ENCODE data around the gene FSIP1.

The FSIP1 gene

DNA sequence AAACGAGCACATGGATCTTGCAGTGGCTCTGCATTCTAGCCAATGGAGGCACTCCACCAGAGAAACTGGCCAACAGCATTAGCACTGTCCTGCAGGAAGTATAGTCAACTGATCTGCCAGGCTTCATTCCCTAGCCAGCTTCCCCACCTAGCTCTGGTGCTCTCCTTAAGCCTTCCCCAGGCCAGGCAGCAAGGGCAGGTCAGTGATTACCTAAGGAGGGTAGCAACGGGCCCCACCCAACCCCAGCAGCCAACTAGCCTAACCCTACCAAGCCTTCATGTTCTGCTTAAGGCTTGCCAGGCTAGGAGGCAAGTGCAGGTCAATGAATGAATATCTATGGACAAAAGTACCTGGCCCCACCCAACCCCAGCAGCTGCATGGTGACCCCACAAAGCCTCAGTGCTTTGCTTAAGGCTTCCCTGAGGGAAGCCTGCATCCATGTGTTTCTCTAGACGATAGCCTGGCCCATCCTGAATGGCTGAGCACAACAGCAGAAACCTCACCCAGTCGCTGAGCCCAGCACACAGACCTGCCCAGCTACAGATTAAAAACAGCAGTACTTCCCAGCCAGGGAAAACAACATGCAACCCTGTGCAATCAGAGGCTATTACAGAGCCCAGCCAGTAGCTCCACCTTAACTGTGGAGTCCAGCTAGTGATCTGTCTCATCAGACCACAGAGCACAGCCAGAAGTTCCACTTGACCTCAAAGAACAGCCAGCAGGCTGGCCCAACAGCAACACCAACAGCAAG is 173.3 kb downstream of the FSIP1 start:
- DNase-seq: no peak
- Histone ChIP-seq H3K27ac (no peak overlapping the region), H3K4me3 (ENCODE audit: low read depth, low read length) (no peak overlapping the region), H3K27me3 (ENCODE audit: insufficient read depth, low read depth, severe bottlenecking) (peaks cover 13% of the 10 kb centered on the region), H3K9me3 (ENCODE audit: severe bottlenecking) (peaks cover 4% of the 10 kb centered on the region), H3K36me3 (no peaks in the 10 kb centered on the region)
- TF ChIP-seq, protein P1, sequence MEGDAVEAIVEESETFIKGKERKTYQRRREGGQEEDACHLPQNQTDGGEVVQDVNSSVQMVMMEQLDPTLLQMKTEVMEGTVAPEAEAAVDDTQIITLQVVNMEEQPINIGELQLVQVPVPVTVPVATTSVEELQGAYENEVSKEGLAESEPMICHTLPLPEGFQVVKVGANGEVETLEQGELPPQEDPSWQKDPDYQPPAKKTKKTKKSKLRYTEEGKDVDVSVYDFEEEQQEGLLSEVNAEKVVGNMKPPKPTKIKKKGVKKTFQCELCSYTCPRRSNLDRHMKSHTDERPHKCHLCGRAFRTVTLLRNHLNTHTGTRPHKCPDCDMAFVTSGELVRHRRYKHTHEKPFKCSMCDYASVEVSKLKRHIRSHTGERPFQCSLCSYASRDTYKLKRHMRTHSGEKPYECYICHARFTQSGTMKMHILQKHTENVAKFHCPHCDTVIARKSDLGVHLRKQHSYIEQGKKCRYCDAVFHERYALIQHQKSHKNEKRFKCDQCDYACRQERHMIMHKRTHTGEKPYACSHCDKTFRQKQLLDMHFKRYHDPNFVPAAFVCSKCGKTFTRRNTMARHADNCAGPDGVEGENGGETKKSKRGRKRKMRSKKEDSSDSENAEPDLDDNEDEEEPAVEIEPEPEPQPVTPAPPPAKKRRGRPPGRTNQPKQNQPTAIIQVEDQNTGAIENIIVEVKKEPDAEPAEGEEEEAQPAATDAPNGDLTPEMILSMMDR (IDR thresholded peaks at IDR 0.05; ENCODE audit: low read depth, low read length): no peak

DNA sequence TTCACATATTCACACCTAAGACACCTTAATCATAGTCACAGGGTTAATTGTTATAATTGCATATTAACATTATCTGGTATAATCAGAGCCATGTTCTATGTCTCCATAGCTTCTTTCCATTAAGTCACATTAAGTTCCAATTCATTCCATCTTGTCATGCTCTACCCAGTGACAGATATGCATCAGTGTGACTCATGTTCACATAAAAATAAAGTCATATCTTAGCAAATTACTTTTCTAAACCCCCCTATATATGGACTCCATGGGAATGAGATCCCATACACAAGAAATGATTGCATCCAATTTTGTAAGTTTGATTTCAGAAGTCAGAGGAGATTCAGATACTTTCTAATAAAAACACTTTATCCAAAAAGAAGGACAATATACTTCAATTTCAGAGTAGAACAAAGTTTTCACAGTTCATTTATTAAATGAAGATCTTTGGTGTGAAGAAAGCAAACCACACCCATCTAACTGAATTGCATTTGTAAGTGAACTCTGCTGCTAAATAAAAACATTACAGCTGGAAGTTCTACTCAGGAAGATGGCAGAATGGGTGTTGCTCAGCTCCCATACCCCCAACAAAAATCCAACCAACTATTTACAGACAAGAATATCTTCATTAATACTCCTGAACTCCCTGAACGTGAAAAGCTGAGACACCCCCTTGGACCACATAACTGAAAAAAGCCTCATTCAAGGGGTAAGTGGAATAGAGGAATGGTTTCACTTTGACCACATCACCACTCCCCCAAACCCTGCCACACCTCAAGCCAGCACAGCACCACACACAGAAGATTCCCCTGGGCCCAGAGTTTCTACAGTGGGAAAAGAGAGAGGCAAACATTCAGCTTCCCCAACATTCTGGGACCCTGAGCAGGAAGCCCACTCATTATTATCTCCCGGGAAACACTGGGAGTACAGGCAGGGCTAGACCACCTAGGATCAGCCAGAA is 174.2 kb downstream of the FSIP1 start:
- H3K9me3 ChIP-seq (ENCODE audit: severe bottlenecking): peaks cover 4% of the 10 kb centered on the region
- H3K4me3 ChIP-seq (ENCODE audit: low read depth, low read length): no peak overlapping the region
- peaks cover 16% of the 10 kb centered on the region for H3K27me3 ChIP-seq (ENCODE audit: insufficient read depth, low read depth, severe bottlenecking)
- no peaks in the 10 kb centered on the region for H3K36me3 ChIP-seq
- no peak overlapping the region for H3K27ac ChIP-seq
- TF ChIP-seq, protein P1 (IDR thresholded peaks at IDR 0.05; ENCODE audit: low read depth, low read length): no peak
- no peak for DNase-seq

DNA sequence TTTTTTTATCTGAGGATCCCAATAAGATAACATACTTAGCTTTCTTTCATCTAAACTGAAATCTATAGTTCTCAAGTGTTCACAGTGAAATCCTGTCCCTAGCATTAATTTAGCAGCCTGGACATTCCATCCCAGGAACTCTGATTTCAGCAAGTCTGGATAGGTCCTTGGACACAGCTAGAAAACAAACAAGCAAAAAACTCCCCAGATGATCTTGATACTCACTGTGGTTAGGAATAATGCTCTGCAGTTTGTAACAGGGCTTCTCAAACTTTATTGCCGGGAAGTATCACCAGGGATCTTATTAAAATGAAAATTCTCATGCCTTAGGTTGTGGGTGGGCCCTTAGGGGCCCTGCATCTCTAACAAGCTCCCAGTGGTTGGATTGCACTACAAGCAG is 177.5 kb downstream of the FSIP1 start:
- Histone ChIP-seq H3K27ac (no peak overlapping the region), H3K36me3 (no peaks in the 10 kb centered on the region), H3K27me3 (ENCODE audit: insufficient read depth, low read depth, severe bottlenecking) (peaks cover 33% of the 10 kb centered on the region), H3K9me3 (ENCODE audit: severe bottlenecking) (no peaks in the 10 kb centered on the region), H3K4me3 (ENCODE audit: low read depth, low read length) (no peak overlapping the region)
- DNase-seq: no peak
- TF ChIP-seq, protein P1 (IDR thresholded peaks at IDR 0.05; ENCODE audit: low read depth, low read length): no peak

DNA sequence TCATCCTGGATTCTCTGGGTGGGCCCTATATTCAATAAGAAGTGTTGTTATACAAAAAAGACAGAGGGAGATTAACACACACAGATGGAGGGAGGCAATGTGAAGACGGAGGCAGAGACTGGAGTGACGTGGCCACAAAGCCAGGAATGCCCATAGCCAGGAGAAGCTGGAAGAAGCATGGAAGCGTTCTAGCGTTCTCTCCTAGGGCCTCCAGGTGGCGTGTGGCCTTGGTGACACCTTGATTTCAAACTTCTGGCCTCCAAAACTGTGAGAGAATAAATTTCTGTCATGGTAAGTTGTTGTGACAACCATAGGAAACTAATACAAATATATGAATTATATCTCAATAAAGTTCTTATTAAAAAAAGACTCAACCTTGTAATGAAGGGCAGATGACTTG is 180.5 kb downstream of the FSIP1 start:
- Histone ChIP-seq H3K9me3 (ENCODE audit: severe bottlenecking) (no peaks in the 10 kb centered on the region), H3K27me3 (ENCODE audit: insufficient read depth, low read depth, severe bottlenecking) (peaks cover 33% of the 10 kb centered on the region), H3K27ac (no peak overlapping the region), H3K36me3 (no peaks in the 10 kb centered on the region), H3K4me3 (ENCODE audit: low read depth, low read length) (no peak overlapping the region)
- TF ChIP-seq, protein P1 (IDR thresholded peaks at IDR 0.05; ENCODE audit: low read depth, low read length): peak; percentile 25; the same call in 1 of the 2 replicates
- DNase-seq: no peak

DNA sequence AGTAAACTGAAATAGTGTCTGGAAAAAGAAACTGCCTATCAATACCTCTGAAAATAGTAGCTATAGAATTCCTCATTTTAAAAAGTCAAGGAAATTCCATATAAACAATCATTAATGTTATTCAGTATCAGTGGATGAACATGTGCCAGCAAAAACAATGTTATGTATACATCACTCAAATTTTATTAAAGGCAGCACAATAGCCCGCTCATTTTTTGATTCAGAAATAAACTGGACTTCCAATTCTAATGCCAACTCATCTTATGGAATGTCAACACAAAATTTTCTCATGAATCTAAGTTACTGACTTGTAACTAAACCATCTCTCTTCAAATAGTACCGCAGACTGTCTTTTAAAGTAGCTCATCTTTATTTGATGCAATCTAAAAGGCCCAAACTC is 182.8 kb downstream of the FSIP1 start:
- Histone ChIP-seq H3K9me3 (ENCODE audit: severe bottlenecking) (no peaks in the 10 kb centered on the region), H3K4me3 (ENCODE audit: low read depth, low read length) (no peak overlapping the region), H3K36me3 (no peaks in the 10 kb centered on the region), H3K27me3 (ENCODE audit: insufficient read depth, low read depth, severe bottlenecking) (peaks cover 34% of the 10 kb centered on the region), H3K27ac (no peak overlapping the region)
- TF ChIP-seq, protein P1 (IDR thresholded peaks at IDR 0.05; ENCODE audit: low read depth, low read length): no peak
- DNase-seq: no peak
